Activated naive CD8-positive, alpha-beta T cell treated with anti-CD3 and anti-CD28 coated beads for 36 hours (primary cell): ENCODE measurements around the gene RASL11A. TPM values are rescaled to one million over a fixed set of nuclear protein-coding genes. Genes with fewer than 3 reads are reported as not detected.

Experiments
- DNase-seq: peaks from one replicate; pipeline ENCODE4 v3.0.0; 2021
- H3K27ac Mint-ChIP-seq: one replicate; pipeline ENCODE4 v1.8.0; 2022; ENCODE audit warnings: mild to moderate bottlenecking, moderate library complexity, mixed read lengths
- H3K27me3 Mint-ChIP-seq: one replicate; pipeline ENCODE4 v1.8.0; 2022; ENCODE audit warnings: mild to moderate bottlenecking, mixed read lengths
- H3K36me3 Mint-ChIP-seq: one replicate; pipeline ENCODE4 v1.8.0; 2021; ENCODE audit warnings: mild to moderate bottlenecking, mixed read lengths
- H3K4me1 Mint-ChIP-seq: one replicate; pipeline ENCODE4 v1.8.0; 2021; ENCODE audit warnings: mixed read lengths
- H3K4me3 Mint-ChIP-seq: one replicate; pipeline ENCODE4 v1.8.0; 2022; ENCODE audit warnings: mild to moderate bottlenecking, moderate library complexity, mixed read lengths
- H3K9me3 Mint-ChIP-seq: one replicate; pipeline ENCODE4 v1.8.0; 2022; ENCODE audit warnings: mixed read lengths
- total RNA-seq, 2 experiments: library from RNA; stranded (reverse); gene quantifications; one replicate each; pipeline ENCODE4 v1.2.3, GENCODE V29; 2021

The RASL11A gene
- total RNA-seq, 2 experiments from 2014 or later: 2.0 to 3.0 TPM

DNA sequence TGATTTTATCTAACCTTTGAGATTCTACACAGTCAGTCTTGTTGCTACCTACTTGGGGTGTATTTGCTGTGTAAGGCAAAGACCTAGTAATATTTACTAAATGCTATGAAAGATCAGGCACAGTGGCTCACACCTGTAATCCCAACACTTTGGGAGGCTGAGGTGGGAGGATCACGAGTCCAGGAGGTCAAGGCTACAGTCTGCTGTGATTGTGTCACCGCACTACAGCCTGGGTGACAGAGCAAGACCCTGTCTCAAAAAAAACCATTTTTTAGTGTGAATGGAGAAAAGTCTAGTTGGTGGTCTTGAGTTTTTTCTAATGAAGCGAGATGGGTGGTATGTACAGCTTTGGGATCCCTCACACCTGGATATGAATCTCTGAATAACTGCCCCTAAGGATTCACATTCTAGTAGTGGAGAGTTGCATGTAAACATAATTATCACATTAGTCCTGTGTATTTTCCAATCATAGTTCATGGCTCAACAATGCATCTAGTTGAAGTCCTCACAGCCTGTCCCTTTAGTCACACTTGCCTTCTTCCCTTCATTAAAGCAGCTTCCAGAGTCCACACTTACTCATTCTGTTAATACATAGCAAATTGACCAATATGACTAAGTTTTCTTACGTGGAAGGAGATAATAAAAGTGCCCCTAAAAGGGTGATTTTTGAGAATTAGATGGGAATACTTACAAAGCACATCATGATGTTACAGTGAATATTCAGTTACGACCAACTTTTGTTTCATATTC, 11.8 kb upstream of the RASL11A start:
- Mint-ChIP-seq H3K27me3 (no peaks in the 10 kb centered on the region), H3K36me3 (peaks cover 70% of the 10 kb centered on the region), H3K4me1 (peaks cover 76% of the 10 kb centered on the region), H3K4me3 (no peak overlapping the region), H3K27ac (peak overlapping the region; percentile 75), H3K9me3 (no peaks in the 10 kb centered on the region)
- no peak for DNase-seq

DNA sequence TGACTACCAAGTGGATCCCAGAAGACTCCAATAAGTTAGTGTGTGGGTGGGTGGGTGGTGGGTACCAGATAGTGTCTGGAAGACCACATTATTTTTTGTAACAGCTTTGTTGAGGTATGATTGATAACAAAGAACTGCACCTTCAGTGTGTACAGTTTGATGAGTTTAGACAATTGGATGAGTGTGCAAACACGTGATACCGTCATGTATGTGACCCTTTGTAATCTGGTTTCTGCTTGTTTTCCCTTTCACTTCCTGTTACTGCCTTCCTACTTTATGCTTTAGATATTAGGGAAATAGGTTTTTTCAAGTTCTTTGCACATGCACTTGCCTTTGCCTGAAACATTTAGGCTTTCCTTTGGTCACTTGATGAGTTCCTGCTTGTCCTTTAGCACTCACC, 10.8 kb upstream of the RASL11A start:
- H3K27ac Mint-ChIP-seq: peak overlapping the region; percentile 75
- H3K27me3 Mint-ChIP-seq: no peaks in the 10 kb centered on the region
- no peak overlapping the region for H3K4me3 Mint-ChIP-seq
- H3K36me3 Mint-ChIP-seq: peaks cover 61% of the 10 kb centered on the region
- H3K4me1 Mint-ChIP-seq: peaks cover 75% of the 10 kb centered on the region
- no peak for DNase-seq
- H3K9me3 Mint-ChIP-seq: no peaks in the 10 kb centered on the region

DNA sequence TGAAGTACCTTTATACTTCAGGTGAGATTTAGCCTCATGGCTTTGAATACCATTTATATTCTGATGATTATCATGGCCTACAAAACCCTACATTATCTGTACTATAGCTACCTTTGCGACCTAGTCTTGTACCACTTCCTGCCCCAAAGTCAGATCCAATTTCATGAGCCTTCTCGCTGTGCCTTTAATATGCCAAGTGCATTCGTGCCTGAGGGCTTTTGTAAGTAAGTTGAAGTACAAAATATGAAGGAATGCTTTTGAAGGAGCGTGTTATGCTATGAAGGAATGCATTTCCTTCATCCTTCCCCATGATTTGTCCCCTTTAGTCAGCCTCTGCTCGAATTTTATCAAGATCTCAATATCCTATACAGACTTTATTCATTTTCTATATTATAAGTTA, 9.2 kb upstream of the RASL11A start:
- DNase-seq: no peak
- Mint-ChIP-seq H3K4me1 (peaks cover 72% of the 10 kb centered on the region), H3K27me3 (no peaks in the 10 kb centered on the region), H3K36me3 (peaks cover 50% of the 10 kb centered on the region), H3K9me3 (no peaks in the 10 kb centered on the region), H3K4me3 (no peak overlapping the region), H3K27ac (peak overlapping the region; percentile 56)

DNA sequence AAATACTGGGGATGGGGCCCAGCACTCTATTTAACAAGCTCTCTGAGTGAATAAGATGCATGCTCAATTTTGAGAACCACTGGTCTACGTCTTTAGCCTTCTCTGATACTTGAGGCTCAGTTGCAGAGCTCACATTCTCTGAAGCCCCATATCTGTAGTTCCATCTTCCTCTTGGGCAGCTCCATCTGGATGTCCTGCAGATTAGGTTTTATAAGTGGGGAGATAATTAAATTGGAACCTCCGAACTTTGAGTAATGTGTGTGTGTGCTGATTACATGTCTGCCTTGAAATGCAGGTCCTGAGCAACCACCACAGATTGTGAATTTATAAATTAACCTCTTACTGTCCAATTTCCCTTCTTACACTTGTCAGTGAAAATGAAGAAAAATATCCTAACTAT, 7.2 kb upstream of the RASL11A start:
- Mint-ChIP-seq H3K27me3 (no peaks in the 10 kb centered on the region), H3K9me3 (no peaks in the 10 kb centered on the region), H3K4me1 (peaks cover 57% of the 10 kb centered on the region), H3K4me3 (no peak overlapping the region), H3K36me3 (peaks cover 30% of the 10 kb centered on the region), H3K27ac (no peak overlapping the region)
- DNase-seq: no peak

DNA sequence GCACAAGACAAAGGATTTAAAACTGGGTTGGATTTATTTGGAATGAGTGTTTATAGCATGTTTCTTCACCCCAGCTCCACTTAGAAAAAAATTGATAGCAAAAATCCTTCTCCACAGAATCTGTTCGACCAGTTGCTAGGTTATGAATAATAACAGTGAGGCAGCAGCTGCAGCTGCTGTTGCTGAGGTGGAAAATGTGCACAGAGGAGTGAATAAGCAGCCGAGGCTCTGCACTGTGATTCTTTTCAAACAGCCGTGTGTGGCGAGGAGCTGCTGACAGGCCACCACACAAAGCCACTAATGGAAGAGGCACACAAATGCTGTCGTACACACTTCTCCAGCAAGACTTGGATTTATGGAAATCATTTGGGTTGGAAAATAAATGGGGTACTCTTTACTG, 6.4 kb upstream of the RASL11A start:
- peaks cover 50% of the 10 kb centered on the region for H3K4me1 Mint-ChIP-seq
- no peak for DNase-seq

DNA sequence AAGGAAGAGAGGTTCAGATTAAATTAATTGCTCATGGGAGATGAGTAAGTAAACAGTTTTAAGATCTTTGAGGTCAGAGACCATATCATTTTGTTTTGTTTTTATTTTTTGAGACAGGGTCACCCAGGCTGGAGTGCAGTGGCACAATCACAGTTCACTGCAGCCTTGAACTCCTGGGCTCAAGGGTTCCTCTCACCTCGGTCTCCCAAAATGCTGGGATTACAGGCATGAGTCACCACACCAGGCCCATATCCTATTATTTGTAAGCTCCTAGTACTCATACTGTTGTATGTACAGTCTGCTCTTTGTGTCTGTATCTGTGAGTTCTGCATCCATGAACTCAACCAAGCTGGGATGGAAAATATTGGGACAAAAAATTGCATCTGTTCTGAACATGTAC, 6.0 kb upstream of the RASL11A start:
- Mint-ChIP-seq H3K4me3 (no peak overlapping the region), H3K9me3 (no peaks in the 10 kb centered on the region), H3K36me3 (peaks cover 19% of the 10 kb centered on the region), H3K27me3 (no peaks in the 10 kb centered on the region), H3K27ac (no peak overlapping the region), H3K4me1 (peaks cover 45% of the 10 kb centered on the region)
- DNase-seq: no peak

More for the DNA sequence above, 6.4 kb upstream of the RASL11A start:
- Mint-ChIP-seq H3K9me3 (no peaks in the 10 kb centered on the region), H3K36me3 (peaks cover 23% of the 10 kb centered on the region), H3K27me3 (no peaks in the 10 kb centered on the region), H3K27ac (peak overlapping the region; percentile 30), H3K4me3 (no peak overlapping the region)

DNA sequence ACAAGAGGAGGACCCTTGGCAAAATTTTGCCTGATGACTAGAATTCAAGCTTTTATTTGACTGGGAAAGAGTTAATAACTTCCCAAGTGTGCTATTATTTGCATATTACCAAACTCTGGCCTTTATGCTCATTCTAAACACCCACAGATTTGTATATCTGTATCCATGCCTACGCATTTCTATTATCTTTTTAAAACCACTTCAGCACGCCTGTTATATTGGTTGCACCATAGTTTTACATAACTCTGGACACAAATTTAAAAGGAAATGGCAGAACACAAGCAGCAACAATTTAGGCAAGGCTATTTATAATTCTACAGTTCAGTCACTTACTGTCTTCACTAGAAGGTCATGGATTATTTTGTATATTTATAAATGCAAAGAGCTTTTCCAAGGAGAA, 3.7 kb upstream of the RASL11A start:
- DNase-seq: no peak
- H3K27ac Mint-ChIP-seq: no peak overlapping the region
- peaks cover 7% of the 10 kb centered on the region for H3K36me3 Mint-ChIP-seq

DNA sequence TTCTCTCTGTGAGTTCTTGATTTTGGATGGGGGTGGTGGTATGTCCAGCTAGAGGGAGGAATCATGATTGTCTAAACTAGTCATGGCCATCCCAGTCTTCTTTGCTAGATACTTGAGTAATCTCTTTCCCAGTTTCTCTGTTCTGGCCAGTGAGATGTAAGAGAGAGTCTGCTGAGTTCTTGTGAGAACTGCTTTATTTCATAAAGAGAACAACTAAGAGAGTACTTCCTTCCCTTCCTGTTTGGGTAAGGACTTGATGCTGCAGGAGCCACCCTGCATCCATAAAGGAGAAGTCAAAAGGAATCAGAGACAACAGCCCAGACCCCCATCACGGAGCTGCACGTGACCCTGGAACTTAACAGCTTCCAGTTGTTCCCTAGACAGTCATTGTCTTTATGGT, 3.0 kb upstream of the RASL11A start:
- H3K4me3 Mint-ChIP-seq: no peak overlapping the region
- no peak overlapping the region for H3K27ac Mint-ChIP-seq
- H3K9me3 Mint-ChIP-seq: no peaks in the 10 kb centered on the region
- H3K36me3 Mint-ChIP-seq: peaks cover 4% of the 10 kb centered on the region
- no peaks in the 10 kb centered on the region for H3K27me3 Mint-ChIP-seq
- no peak for DNase-seq
- H3K4me1 Mint-ChIP-seq: peaks cover 21% of the 10 kb centered on the region

More for the DNA sequence above, 3.7 kb upstream of the RASL11A start:
- Mint-ChIP-seq H3K4me3 (no peak overlapping the region), H3K4me1 (peaks cover 28% of the 10 kb centered on the region), H3K27me3 (no peaks in the 10 kb centered on the region), H3K9me3 (no peaks in the 10 kb centered on the region)

DNA sequence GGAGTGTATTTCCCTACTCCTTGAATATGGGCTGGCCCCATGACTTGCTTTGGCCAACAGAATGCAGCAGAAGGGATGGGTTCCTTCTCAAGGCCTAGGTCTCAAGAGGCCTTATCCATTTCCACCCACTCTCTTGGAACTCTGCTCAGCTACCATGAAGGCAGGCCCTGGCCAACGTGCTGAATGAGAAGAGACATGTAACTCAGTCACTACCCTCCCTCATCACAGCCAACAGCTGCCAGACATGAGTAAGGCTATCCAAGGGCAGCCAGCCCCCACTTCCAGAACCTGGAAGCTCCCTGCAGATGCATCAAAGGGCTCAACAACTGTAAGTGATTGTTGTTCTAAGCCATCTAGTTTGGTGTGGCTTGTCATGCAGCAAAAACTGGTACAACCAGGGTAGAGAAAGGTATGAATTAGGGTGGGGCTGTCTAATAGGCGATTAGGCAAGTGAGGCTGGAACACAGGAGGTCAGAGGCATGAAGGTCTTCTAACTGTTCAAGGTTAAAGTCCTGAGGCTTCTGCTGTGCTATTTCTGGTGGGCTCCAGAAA, 1.4 kb upstream of the RASL11A start:
- no peaks in the 10 kb centered on the region for H3K36me3 Mint-ChIP-seq
- no peaks in the 10 kb centered on the region for H3K9me3 Mint-ChIP-seq
- DNase-seq: no peak
- H3K27me3 Mint-ChIP-seq: no peaks in the 10 kb centered on the region
- peaks cover 9% of the 10 kb centered on the region for H3K4me1 Mint-ChIP-seq
- no peak overlapping the region for H3K4me3 Mint-ChIP-seq
- H3K27ac Mint-ChIP-seq: no peak overlapping the region

DNA sequence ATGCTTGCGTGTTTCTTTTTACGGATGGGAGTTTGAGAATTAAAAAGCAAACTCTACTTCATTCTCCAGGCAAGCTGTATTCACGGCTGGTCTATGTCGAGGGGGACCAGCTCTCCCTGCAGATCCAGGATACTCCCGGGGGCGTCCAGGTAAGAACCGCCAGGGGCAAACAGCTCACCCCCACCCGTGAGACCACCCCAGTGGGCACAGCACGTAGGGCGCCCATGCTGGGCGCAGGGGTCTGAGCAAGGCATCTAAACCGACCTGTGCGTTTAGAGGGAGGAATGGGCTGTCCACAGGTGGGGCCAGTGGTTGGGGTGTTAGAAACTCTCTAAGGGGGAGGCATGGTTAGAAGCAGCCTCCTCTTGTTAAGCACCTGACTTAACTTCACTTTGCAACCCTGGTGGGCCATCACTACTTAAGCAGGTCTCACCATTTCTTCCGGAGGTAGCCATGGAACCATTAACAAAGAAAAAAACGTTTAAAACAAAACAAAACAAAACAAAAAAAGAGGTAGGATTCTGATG, 1.0 kb downstream of the RASL11A start:
- Mint-ChIP-seq H3K9me3 (no peaks in the 10 kb centered on the region), H3K4me3 (peak overlapping the region; percentile 79), H3K4me1 (peaks cover 6% of the 10 kb centered on the region), H3K27ac (no peak overlapping the region), H3K36me3 (no peaks in the 10 kb centered on the region), H3K27me3 (no peaks in the 10 kb centered on the region)
- DNase-seq: no peak

DNA sequence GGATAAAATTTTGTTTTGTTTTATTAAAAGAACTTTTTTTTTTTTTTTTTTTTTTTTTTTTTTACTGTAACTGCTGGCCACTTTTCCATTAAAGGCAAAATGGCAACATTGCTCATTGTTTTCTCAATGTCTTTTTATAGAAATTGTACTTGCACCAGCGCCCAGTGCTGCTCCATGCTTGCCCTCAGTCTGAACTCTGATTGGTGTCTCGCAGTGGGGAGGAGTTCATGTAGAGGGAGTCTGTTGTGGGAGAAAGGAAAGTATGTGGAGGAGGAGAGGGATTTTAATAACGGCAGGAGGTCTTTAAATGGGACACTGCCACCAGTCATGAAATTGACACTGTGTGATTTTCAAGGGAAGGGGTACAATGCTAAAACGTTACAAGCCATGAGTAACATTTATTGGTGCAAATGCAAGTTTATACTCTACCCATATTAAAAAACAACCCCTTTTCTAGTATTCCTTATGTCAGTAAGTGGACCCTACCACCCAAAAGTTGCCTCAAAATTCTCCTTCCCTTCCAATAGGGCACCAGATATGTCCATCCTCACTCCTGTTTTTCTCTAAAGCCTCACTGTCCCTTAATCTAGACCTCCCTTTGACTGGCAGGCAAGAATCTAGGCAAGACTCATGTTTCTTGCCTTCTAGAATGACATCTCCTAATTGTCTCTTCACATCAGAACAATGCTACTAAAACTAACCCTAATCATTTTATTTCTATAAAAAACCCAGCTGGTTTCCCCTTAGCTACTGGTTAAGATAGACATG, 3.2 kb downstream of the RASL11A start:
- Mint-ChIP-seq H3K27me3 (no peaks in the 10 kb centered on the region), H3K4me3 (no peak overlapping the region)

DNA sequence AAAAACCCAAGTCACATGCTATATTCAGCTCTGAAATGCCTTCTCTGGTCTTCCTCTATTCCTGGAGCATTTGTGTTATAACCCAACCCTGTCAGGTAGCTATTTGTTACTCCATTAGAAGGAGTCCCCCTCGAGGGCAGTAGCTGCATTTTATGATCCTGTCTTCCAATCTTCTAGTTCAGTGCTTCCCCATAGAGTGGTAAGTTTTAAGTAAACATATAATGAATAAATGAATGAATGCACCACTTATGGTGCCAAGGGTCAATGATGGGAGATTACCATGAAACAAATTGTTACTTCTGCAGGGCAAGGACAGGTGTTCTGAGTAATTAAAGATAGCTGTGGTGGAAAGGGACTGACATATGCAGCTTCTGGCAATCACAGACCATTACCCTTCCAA, 4.0 kb downstream of the RASL11A start:
- H3K4me3 Mint-ChIP-seq: no peak overlapping the region
- no peaks in the 10 kb centered on the region for H3K9me3 Mint-ChIP-seq
- H3K4me1 Mint-ChIP-seq: peaks cover 3% of the 10 kb centered on the region
- H3K36me3 Mint-ChIP-seq: no peaks in the 10 kb centered on the region
- H3K27me3 Mint-ChIP-seq: no peaks in the 10 kb centered on the region
- H3K27ac Mint-ChIP-seq: no peak overlapping the region
- no peak for DNase-seq

More for the DNA sequence above, 3.2 kb downstream of the RASL11A start:
- H3K27ac Mint-ChIP-seq: no peak overlapping the region
- H3K36me3 Mint-ChIP-seq: no peaks in the 10 kb centered on the region
- DNase-seq: no peak
- no peaks in the 10 kb centered on the region for H3K9me3 Mint-ChIP-seq
- H3K4me1 Mint-ChIP-seq: peaks cover 3% of the 10 kb centered on the region

DNA sequence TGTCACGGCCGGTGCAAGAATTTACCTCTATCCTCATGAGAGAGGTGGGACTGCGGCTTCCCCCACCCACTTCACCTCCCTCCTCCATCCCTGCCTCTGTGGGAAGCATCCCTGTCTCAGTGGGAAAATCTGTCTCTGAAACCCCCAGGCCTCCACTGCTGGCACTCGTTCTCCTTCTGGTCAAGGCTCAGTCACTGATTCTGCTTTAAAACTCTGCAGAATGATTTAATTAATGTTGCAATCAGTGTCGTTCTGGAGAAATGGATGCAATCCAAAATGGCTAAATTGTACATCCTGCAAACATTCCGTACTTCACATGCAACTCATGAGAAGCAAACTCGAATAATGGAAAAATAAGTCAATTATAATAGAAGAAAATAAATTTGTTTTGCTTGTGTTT, 5.6 kb downstream of the RASL11A start:
- no peaks in the 10 kb centered on the region for H3K36me3 Mint-ChIP-seq
- peaks cover 3% of the 10 kb centered on the region for H3K4me1 Mint-ChIP-seq
- H3K9me3 Mint-ChIP-seq: no peaks in the 10 kb centered on the region
- H3K27me3 Mint-ChIP-seq: no peaks in the 10 kb centered on the region
- no peak overlapping the region for H3K27ac Mint-ChIP-seq
- no peak for DNase-seq
- no peak overlapping the region for H3K4me3 Mint-ChIP-seq

DNA sequence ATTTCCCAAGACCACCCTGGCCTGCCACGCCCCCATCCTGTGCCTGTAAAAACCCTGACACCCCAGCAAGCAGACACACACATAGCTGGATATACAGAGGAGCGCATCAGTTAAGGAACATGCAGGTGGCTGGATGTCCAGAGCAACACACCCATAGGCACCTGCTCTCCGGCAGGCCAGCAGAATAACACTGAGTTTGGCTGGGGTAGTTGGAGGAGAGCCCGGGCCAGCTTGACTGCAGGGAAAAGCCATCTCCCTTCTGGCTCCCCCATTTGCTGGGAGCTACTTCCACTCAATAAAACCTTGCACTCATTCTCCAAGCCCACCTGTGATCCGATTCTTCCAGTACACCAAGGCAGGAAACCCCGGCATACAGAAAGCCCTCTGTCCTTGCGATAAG, 8.9 kb downstream of the RASL11A start:
- Mint-ChIP-seq H3K27ac (no peak overlapping the region), H3K9me3 (no peaks in the 10 kb centered on the region)

DNA sequence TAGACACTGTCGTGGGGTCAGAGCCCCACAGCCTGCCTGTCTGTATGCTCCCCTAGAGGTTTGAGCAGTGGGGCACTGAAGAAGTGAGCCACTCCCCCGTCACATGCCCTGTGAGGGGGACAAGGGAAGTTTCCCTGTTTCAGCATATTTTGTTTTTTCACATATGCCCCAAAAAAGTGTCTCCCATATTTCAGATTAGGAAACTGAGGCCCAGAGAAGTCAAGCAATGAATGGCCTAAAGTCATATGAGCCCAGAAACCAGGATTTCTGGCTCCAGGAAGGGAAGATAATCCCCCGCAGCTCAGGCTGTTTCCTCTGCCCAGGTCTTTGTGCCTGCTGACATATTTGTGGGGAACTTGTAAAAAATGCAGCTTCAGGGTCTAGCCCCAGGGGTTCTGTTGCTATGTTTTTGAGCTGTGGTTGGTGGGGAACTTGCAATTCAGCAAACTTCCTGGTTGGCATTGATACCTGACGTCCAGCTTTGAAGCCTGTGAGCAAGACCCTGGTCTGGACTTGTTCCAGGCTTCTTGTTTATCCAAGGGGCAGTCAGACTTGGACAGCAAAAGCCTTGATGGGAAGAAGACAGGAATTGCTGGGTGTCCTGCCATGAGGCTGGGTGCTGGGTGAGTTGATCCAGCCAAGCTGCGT, 9.5 kb downstream of the RASL11A start:
- H3K27ac Mint-ChIP-seq: no peak overlapping the region

More for the DNA sequence above, 8.9 kb downstream of the RASL11A start:
- H3K4me3 Mint-ChIP-seq: no peak overlapping the region
- DNase-seq: no peak
- H3K4me1 Mint-ChIP-seq: no peaks in the 10 kb centered on the region
- H3K36me3 Mint-ChIP-seq: no peaks in the 10 kb centered on the region
- no peaks in the 10 kb centered on the region for H3K27me3 Mint-ChIP-seq

More for the DNA sequence above, 9.5 kb downstream of the RASL11A start:
- no peaks in the 10 kb centered on the region for H3K27me3 Mint-ChIP-seq
- H3K4me1 Mint-ChIP-seq: no peaks in the 10 kb centered on the region
- no peaks in the 10 kb centered on the region for H3K9me3 Mint-ChIP-seq
- no peak overlapping the region for H3K4me3 Mint-ChIP-seq
- no peak for DNase-seq
- H3K36me3 Mint-ChIP-seq: no peaks in the 10 kb centered on the region
